Mesenteric fat pad (tissue), 1 donor: ENCODE data around the gene OLIG2. TPM values are rescaled to one million over a fixed set of nuclear protein-coding genes. Genes with fewer than 3 reads are reported as not detected.

Experiments
- DNase-seq: peaks from one replicate; pipeline ENCODE4 v3.0.0-alpha.2; 2020; ENCODE audit warnings: low spot score
- total RNA-seq: library from RNA; stranded (reverse); fragmentation: NEBNext Ultra II Directional; extraction: Animal tissue kit (Norgen Biotek cat#: 25700); gene quantifications from one replicate; pipeline ENCODE4 v1.2.1, GENCODE V29; 2021
- donor health status: DM: yes; HTN: yes; CAD: no.

The OLIG2 gene
- total RNA-seq, 1 donor from 2014 or later: not detected

DNA sequence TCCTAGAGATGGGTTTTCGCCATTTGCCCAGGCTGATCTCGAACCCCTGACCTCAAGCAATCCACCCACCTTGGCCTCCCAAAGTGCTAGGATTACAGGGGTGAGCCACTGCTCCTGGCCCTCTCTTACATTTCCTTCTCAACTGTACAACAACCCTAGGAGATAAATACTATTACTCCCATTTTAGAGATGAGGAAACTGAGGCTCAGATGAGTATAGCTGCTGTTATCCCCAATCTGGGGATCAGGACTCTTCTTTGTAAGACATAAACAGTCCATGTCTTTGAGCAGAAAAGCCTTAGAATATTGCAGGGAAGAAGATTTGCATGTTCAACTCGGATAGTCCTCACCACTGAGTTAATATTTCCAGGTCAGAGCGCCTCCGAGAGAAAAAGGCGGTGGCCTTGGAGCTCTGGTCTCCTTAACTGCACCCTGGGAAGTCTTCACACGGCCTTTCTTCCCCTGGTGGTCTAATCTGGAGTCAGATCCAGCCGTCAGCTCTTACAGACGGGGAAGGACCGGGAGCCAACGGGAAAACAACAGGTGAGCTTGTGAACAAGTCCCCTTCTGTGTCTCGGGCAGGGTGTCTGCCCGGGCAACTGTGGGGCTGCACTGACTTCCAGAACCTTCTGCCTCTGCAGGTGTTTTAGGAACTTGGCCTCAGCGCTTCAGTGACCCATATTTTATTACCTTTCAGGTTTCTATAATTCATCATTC, 38.3 kb downstream of the OLIG2 start:
- DNase-seq: no peak

DNA sequence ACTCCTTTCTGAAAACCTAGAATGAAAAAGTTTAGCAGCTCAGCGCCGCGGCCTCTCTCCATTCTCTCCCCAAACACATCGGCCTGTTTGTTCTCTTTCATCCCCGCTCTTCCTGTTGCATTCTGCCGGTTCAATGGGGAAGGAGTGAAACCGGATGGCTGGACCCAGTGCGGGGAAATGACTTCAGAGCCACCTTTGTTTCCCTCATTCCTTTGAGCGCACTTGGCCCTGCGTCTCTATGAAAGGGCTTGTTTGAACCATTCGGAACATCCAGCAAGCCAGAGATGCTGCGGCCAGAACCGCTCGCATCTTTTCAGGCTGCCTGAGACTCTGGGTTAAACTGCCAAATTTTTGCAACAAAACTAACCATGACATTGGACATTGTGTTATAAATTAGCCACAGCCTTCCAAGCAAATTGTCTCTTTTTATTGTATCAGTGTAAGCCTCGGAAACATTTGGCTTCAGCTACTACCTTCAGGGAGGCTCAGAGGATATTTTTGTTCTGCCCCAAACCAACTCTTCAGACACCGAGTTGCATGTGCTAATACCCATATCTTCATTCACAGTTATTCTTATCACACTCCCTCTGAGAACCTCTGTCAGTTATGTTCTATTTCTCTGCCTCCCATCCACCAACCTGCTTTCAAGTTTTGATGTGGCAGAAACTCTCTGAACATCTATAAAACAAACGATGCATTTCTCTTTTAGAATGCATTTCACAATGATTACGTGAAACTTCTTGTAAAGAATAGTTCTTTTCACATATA, 39.1 kb downstream of the OLIG2 start:
- DNase-seq: no peak

DNA sequence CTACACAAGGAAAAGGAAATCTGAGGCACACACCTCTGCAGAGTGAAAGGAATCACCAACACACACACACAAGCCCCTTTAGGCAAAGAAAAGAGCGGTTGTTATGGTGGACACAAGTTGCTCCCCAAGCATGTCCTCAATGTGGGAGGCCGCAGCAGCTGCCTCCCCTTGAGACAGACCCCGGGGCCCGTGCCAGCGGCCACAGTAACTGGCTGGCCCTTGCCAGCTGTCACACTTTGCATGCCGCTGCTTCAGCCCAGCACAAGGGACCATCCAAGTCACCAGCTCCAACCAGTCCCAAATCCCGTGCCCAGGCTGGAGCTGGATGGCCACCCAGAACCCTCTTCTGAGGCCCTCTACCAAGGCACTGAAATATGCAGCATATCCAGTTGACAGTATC, 41.3 kb downstream of the OLIG2 start:
- DNase-seq: no peak

DNA sequence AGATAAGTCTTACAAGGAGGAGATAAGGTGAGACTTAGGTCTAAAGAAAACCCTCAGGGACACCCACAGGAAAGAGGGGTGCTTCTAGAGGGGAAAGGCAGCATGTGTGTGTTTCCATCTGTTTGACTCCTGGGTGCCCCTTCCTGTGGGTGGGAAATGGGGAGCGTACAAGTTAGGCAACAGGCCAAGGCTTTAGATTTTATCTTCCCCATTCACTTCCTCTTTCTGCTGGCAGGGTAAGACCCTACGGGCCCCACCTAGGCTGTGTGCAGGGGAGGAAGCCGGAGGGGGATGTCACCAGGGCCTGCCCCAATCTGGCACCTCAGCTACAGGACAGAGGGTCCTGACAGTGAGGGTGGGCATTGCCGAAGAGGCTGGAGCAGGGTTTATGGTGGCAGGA, 41.7 kb downstream of the OLIG2 start:
- DNase-seq: no peak

DNA sequence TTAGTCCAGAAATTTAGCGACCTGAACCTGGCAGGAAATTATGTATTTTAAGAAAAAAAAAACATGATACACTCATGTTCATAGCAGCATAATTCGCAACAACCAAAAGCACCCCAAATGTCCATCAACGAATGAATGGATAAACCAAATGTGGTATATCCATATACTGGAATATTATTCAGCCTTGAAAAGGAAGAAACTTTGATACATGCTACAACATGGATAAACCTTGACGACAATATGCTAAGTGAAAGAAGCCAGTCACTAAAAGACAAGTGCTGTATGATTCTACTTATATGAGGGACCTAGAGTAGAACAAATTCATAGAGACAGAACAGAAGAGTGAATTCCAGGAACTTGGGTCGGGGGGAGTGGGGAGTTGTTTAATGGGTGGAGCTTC, 43.5 kb downstream of the OLIG2 start:
- no peak for DNase-seq

DNA sequence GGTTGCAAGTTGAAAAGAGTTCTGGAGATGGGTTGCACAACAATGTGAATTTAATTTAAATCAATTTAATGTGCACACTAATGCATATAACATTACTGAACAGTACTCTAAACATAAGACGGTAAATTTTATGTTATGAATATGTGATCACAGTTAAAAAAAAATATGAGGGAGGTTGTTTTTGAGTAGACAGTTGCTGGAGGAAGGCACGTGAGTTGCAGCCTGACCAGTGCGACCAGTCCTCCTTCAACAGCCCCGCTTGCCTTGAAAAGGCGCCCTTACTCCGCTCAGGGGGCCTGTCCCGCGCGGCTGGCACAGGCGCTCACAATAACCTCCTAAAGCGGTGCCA, 43.9 kb downstream of the OLIG2 start:
- DNase-seq: no peak

DNA sequence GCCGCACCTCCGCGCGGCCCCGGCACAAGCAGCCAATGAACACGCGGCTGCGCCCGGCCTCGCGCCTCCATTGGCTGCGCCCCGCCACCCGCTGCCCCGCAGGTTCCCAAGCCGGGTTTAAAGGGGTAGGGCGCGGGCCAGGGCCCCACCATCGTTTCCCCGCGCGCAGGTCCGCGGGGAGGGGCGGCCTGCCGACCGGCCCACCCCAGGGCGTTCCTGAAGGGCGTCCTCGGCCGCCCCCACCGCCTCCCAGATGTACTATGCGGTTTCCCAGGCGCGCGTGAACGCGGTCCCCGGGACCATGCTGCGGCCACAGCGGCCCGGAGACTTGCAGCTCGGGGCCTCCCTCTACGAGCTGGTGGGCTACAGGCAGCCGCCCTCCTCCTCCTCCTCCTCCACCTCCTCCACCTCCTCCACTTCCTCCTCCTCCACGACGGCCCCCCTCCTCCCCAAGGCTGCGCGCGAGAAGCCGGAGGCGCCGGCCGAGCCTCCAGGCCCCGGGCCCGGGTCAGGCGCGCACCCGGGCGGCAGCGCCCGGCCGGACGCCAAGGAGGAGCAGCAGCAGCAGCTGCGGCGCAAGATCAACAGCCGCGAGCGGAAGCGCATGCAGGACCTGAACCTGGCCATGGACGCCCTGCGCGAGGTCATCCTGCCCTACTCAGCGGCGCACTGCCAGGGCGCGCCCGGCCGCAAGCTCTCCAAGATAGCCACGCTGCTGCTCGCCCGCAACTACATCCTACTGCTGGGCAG, 44.4 kb downstream of the OLIG2 start, which contains the start of gene OLIG1:
Gene OLIG1 (plus strand): TSS at position 148 of the 750 bp plus-strand sequence. CDS start 106 bp downstream, at position 254.
- DNase-seq: no peak

DNA sequence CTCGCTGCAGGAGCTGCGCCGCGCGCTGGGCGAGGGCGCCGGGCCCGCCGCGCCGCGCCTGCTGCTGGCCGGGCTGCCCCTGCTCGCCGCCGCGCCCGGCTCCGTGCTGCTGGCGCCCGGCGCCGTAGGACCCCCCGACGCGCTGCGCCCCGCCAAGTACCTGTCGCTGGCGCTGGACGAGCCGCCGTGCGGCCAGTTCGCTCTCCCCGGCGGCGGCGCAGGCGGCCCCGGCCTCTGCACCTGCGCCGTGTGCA, 44.9 kb downstream of the OLIG2 start:
- DNase-seq: no peak

DNA sequence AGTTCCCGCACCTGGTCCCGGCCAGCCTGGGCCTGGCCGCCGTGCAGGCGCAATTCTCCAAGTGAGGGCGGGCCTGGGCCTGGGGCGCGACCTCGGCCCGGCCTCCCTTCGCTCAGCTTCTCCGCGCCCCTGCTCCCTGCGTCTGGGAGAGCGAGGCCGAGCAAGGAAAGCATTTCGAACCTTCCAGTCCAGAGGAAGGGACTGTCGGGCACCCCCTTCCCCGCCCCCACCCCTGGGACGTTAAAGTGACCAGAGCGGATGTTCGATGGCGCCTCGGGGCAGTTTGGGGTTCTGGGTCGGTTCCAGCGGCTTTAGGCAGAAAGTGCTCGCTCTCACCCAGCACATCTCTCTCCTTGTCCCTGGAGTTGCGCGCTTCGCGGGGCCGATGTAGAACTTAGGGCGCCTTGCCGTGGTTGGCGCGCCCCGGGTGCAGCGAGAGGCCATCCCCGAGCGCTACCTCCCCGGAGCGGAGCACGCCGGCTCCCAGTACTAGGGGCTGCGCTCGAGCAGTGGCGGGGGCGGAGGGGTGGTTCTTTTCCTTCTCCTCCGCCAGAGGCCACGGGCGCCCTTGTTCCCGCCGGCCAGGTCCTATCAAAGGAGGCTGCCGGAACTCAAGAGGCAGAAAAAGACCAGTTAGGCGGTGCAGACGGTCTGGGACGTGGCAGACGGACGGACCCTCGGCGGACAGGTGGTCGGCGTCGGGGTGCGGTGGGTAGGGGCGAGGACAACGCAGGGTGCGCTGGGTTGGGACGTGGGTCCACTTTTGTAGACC, 45.4 kb downstream of the OLIG2 start:
- no peak for DNase-seq

DNA sequence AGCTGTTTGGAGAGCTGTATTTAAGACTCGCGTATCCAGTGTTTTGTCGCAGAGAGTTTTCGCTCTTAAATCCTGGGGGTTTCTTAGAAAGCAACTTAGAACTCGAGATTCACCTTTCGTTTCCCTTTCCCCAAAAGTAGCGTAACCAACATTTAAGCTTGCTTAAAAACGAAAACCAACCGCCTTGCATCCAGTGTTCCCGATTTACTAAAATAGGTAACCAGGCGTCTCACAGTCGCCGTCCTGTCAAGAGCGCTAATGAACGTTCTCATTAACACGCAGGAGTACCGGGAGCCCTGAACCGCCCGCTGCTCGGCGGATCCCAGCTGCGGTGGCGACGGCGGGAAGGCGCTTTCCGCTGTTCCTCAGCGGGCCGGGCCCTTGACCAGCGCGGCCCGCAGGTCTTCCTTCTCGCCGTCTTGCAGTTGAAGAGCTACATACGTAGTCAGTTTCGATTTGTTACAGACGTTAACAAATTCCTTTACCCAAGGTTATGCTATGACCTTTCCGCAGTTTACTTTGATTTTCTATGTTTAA, 46.1 kb downstream of the OLIG2 start:
- no peak for DNase-seq

DNA sequence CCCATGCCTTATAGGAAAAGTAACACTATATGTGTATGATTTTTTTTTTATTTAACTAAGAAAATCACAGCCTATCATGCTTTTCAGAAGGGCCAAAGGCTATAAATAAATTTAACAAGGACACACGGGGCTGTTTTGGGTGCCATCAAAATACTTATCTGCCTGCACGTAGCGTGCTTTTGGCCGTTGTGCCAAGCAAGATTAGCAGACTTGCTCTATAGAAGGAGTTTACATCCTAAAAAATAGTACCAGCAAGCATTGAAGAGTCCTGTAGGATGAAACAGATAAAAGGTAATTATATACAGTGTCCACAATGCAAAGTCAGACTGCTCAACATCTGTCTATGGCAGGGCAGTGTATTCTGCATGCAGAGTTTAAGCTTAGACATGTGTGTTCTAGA, 47.9 kb downstream of the OLIG2 start:
- DNase-seq: no peak

DNA sequence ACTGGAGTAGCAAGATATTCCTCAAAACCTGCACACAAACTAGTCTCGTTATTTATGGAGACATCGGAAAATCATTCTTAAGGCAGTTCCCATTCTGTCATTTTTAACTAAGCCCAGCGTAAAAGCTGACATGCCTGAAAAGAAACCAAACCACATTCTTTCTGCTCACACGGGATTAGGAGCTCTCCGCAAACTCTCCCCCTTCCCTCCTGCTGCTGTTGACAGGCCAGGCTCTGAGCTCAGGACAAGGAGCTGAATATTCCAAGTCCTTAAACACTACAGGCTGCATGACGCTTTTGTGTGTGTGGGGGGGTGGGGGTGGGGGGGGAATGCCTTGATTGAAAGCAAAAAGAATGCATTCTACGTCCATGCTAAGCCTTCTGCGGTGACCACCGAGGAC, 49.4 kb downstream of the OLIG2 start:
- no peak for DNase-seq

DNA sequence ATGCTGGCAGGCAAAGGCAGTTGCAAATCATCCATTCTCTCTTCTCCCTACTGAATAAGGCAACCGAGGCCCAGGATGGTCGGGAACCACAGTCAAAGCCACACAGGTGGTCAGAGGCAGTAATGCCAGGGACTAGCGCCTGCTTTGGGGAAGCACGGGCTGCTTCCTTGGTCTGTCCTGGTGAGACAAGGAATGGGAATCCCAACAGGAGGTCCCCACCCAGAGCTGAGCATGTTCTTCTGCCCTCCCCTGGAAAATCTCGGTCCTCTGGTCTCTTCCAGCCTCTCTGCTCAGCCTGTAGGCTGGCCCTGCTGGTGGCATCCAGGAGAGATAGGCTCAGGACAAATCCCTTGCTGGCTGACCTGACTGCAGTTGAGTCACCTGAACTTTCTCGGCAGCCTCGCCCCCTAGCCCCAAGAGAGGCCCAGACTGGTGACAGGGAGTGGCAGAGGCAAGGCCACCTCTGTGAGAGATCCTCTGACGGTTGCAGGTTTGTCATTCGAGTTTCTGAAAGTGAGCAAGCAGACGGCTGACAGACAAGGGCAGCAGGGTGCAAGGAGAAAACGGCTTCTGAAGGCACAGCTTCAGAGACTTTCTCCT, 50.0 kb downstream of the OLIG2 start:
- no peak for DNase-seq

DNA sequence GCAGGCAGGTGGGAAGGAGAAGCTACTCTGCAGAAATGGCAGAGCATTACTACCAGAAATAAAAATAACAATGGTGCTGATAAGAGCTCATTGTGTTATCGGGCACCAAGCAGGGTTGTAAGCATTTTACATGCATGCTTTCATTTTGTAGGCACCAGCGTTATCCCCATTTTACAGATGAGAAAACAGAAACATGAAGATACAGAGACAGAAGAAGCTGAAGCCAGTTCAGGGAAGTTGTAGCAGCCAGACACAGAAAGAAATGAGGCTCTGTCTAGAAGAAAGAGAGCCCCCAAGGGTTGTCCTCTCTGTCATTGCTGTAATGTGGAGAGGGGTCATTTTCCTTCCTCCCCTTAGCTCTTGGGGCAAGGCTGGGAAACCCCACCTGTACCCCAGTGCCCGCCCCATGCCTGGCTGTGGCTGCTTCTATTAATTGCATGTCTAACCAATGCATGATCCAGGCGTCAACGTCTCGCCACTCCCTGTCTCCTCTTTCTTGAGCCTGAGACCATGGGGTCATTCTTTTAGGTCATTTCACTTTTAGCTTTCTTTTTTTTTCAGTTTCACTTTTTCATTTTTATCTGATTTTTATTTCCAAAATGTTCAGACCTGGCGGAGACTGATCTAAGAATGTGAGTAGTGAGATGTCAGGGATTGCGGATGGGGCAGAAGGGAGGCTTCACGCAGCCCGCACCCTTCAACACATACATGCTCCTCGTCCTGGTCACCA, 51.0 kb downstream of the OLIG2 start:
- DNase-seq: no peak

Other genes starting within 250 kb of the OLIG2 start
- not detected for gene OLIG1, start 44.2 kb downstream of the OLIG2 start, total RNA-seq
- gene IFNAR2, start 204.0 kb downstream of the OLIG2 start, total RNA-seq: 41.5 TPM
- 39.3 TPM for gene IL10RB, start 240.4 kb downstream of the OLIG2 start, total RNA-seq